Raji (cell line): ENCODE measurements around the gene POU1F1.

Experiments
- POLR2A ChIP-seq: IDR thresholded peaks from 2 replicates; pipeline ENCODE4 v1.6.1; 2011; ENCODE audit warnings: low read depth, low read length, control low read depth; ENCODE audit not compliant: insufficient read depth

POU1F1 gene, protein sequence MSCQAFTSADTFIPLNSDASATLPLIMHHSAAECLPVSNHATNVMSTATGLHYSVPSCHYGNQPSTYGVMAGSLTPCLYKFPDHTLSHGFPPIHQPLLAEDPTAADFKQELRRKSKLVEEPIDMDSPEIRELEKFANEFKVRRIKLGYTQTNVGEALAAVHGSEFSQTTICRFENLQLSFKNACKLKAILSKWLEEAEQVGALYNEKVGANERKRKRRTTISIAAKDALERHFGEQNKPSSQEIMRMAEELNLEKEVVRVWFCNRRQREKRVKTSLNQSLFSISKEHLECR

DNA sequence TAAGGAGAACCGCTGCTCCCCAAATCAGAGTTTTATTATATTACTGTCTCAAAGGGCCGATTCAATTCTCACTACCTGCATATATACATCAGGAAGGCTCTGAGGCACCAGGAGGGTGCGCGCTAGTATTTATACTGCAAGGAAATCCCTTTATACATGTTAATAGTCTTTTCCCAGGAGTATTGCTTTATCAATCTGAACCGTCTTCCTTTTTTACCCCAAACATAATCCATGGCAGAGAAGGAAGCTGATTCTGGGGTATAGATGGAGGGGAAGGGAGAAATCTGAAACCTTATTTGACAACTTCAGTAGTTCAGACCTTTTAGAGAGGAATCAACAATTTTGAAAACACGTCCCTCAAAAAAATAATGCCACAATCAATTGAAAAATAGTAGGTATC, at the start of gene POU1F1:
POU1F1 (minus strand) TSS at position 101 of the 400 bp plus-strand sequence. CDS start 122 bp downstream, outside the sequence.
- no peak for TF ChIP-seq POLR2A

DNA sequence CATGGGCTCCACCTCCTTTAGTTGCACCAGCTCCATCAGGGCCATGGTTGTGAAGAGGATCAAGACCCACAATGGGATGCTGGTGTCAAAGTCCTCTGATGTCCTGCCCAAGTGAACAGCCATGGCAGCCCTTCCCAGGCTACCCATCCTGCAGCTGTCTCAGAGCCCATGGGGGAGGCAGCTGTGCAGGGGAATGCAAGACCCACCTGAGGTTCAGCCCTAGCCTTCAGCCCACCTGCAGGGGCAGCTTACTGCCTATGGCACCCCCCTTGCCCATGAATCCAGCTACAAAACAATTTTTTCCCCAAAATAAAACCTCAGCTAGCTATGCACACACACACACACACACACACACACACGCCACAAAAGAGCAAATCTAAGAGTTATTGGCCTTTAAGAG, 48.2 kb upstream of the POU1F1 start:
- TF ChIP-seq POLR2A, result no peak

DNA sequence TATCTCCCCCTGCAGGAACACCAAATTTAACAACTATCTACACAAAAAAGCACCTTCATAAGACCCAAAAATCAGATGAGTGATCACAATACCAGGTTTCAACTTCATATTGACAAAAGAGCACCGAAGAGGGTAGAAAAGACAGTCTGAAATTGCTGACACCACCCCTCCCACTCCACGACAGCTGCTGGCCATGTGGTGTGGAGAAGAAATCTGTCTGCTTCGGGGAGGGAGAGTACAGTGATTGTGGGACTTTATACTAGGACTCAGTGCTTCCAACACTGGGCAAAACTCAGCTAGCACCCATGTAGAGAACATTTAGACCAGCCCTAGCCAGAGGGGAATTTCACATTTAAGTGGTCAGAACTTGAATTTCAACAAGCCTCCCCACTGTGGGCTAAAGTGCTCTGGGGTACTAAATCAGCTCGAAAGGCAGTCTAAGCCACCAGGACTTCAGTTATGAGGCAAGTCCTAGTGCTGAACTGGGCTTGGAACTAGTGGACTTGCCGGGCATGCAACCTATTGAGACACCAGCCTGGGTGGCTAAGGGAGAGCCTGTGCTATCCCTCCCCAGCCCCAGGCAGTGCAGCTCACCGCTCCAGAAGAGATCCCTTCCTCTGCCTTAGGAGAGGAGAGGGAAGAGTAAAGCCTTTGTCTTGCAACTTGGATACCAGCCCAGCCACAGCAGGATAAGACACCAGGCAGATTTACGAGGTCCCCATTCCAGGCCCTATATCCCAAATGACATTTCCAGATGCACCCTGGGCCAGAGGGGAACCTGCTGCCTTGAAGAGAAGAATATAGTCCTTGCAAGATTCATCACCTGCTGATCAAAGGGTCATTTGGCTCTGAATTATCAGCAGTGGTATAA, 44.6 kb upstream of the POU1F1 start:
- TF ChIP-seq POLR2A, result no peak

DNA sequence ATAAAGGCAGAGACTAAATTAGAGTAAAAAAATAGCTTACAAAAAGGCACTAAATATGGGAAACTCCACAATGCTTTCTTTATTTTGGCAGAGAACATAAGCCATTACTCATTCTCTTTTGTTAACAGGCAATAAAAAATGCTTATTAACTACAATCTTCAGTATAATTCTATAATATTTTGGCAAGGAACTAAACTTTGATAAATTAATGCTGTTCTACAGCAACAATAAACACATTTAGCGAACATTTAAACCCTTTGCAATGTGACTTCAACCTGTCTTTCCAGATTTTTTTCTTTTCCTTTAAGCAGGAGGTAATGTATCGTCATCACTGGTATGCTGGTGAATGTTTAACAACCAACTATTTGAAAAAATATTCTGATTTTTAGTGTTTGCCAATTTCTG, 42.2 kb upstream of the POU1F1 start:
- no peak for TF ChIP-seq POLR2A

DNA sequence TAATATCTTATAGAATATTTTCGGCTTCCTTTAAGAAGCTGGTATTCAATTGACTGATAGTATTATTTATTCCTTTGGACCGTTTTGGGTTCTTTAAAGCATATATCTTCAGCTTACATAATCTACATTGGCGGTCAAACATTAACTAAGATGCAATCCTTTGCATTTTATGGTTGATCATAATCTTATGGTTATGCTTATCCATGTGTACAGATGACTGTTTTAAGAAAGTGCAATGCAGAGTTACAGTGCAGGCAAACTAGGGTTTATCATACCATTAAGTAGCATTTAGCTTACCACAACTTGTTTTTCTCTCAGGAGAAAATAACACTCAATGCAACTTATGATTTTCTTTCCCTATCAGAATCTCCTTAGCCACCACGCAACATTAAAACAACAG, 41.4 kb upstream of the POU1F1 start:
- TF ChIP-seq POLR2A, result no peak

DNA sequence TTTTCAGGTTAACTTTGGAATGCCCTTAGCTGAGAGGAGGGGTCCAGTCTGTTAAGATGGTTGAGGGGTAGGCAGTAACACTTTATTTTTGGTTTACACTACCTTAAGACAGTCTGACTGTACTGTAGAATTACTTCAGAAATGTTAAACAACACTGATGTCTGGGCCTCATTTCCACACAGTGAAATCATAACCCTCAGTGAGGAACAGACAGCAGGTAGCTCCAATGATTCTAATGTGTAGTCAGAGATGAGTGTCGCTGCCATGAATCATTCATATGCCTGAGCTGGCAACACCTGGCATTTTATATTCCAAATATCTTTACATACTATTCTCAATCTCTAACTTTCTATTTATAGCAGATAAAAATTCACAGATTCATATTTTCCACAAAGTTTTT, 37.3 kb upstream of the POU1F1 start:
- TF ChIP-seq POLR2A, result no peak

DNA sequence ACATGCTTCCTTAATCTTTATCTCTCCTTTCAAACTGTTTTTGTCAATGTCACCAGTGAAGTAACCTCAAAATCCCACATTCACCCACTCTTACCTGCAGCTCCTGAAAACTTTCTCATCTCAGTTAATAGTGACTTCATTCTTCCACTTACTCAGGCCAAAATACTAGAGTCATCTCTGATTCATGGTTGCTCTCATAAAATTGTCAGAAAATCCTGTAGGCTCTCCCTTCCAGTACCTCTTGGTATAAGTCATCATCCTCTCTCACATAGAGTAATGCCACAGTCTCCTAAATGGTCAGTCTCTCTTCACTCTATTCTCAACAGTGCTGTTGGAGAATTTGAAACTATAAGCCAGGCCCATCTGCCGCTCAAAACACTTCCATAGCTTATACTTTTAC, 34.9 kb upstream of the POU1F1 start:
- no peak for TF ChIP-seq POLR2A

DNA sequence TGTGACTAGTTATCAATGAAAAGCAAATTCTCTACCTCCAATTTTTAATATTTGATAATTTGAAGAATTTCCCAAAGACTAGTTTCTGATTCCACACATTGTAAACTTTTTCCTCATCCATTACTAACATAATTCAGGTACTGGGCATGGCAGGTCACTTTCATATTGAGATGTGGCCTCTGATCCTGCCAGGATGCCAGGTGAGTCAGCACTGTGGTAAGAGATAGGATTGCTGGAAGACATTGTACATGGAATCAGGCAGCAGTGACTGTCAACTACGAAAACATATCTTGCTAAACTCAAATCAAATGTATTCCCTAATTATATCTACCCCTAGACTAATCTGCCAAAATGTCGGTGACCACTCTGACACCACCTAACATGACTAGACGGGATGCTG, 33.2 kb upstream of the POU1F1 start:
- TF ChIP-seq POLR2A, result no peak

DNA sequence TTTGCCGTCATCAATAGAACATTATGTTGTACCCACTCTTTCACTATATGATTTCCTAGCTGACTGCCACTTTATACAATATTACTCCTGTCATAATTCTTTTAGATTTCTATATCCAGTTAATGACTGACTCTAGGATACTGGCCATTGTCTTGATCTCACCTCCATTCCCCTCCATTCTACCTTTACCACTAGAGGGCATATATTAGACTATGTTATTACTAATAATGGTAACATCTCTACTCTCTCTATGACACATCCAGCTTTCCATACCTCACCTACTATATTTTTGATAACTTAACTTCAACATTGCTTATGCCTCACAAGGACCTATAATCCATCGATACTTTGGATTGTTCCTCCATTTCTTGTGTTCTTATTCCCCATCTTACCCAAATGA, 31.4 kb upstream of the POU1F1 start:
- no peak for TF ChIP-seq POLR2A

DNA sequence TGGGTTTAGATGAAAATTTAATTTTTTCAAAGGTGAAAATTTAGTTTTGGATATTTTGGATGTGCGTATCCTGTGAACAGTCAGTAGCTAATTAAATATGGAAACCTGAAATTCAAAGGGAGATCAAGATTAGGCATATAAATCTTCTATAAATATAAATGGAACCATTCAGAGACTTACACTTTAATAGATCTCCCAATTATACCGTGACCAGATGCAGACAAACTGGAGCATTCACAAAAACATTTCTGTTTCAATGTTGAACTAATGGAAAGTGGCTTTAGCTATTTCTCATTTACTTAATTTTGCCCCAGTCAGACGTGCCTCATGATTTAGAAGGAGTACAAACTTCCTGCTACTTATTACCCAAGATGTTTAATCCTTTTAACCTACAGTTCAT, 29.1 kb upstream of the POU1F1 start:
- TF ChIP-seq POLR2A, result no peak

DNA sequence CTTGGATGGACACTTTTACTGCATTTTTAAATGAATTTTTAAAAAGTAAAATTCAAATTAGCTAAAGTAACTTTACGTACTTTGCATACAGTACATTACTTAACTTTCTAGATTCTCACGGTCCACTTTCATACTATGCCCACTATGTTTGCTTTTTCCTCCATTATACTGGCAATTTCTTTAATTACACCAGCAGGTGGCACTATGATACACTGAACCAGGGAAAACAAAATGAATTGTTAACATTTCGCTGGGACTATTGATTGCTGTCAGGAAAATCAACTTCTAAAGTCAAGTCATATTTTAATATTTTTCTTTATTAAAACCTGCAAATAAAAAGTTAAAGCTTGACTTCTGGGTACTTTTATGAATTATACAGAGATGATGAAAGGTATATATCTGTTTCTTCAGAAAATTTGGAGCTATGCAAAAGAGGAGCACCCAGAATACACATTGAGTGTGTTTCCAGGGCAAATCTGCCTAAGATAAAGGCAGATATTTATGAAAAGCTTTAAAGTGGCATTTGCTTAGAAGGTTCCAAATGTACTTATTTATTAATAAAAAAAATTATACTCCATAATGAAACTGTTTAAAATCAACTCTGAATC, 21.8 kb upstream of the POU1F1 start:
- no peak for TF ChIP-seq POLR2A

DNA sequence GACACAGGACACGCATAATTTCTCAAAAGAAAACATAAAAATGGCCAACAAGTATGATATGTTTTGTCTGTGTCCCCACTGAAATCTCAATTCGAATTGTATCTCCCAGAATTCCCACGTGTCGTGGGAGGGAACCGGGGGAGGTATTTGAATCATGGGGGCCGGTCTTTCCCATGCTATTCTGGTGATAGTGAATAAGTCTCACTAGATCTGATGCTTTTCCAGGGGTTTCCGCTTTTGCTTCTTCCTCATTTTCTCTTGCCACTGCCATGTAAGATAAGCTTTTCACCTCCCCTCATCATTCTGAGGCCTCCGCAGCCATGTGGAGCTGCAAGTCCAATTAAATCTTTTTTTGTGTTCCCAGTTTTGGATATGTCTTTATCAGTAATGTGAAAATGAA, 12.1 kb upstream of the POU1F1 start:
- TF ChIP-seq POLR2A, result no peak

DNA sequence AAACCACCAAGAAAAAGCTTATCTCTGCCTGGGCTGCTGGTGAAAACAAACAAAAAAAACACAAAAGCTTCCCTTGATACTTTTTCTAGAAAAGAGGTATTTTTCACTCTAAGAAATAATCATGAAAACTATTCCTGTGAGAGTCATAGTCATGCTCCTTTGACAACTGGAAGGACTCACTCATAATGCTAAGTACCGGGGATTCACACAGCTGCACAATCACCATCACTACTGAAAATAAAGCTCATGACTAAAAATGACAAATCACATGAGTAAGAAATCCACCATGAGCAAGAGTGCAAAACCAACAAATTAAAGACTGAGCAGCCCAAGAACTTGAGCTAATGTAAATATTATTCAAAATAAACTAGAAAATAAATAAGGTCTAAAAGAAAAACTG, 10.6 kb upstream of the POU1F1 start:
- no peak for TF ChIP-seq POLR2A

DNA sequence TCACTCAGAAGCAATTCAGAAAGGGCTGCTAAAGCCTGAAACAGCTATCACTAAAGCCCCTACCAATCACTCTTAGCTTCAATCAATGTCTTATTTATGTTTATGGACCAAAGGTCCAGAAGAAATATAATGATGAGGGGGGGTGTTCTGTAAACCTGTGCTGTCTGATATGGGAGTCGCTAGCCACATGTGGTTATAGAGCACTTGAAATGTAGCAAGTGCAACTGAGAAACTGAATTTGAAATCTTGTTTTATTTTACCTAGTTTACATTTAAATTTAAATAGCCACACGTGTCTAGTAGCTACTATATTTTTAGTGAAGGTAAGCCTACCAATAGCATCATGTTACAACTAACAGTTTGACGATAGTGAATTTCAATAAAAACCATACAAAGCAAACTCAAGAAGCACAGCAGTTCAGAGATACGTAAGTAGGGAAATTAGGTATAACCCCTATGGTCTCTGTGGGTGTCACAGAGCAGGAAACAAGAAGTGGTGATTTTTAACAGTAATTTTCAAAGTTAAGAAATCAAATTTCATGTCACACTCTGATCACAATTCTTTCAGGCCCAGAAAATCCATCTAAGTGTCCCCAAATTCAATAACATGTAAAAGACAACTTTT, 3.6 kb downstream of the POU1F1 start:
- TF ChIP-seq POLR2A, result no peak

DNA sequence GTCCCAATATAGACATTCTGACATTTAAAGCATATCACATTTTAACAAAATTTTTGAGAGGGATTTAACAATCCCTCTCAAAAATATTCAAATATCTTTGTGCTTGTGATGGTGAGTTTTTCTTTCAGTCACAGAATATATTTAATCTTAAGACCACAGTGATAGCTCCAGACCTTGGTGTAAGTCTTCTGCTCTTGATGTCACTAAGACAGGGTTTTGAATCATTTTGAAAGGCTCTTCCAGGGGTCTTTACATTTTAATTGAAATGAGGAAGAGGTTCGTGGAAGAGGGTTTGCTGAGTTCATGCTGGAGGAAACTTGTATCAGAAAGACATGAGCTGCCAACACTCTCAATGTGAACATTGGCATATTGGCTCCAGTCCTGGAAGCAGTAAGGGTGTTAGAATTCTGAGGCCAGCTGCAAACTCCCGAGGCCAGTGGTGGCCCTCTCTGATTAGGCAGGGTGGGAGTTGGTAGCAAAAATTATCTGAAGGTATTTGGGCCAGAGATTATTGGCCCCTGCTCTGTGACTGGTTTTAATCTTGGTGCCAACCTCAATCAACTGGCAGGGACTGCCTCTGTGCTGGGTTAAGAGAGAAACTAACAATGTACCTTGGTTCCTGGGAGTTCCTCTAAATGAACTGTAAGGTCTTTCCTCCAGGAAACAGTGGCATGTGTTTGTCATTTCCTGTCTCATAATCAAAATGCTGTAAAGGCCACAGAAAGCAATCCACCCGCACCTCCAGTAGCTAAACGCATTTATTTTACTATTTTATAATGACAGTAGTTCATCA, 5.3 kb downstream of the POU1F1 start:
- no peak for TF ChIP-seq POLR2A

DNA sequence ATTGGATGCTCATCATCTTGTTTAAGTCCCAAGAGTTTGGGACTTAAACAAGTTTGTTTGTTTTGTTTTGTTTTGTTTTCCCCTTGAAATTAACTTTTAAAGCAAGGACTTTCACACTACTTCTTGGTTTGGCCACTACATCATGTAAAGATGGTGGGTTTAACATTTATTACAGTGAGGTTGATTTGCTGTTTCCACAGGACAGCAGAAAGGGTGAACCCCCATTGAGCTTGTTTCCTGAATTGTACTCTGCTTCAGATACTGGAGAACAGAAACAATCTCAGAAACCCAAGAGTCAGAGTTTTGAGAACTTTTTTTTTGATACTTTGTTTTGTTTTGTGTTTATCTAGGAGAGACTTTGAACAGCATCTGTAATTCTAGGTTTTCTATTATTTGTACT, 6.7 kb downstream of the POU1F1 start:
- TF ChIP-seq POLR2A, result no peak
